Thyroid gland (tissue), 4 donors: Measurements from ENCODE around the gene NVL. TPM values are rescaled to one million over a fixed set of nuclear protein-coding genes. Genes with fewer than 3 reads are reported as not detected.

ENCODE experiments used
- DNase-seq, 2 donors: peaks; one replicate each; pipeline ENCODE4 v3.0.0-alpha.2; 2019
- H3K27ac ChIP-seq, 3 donors: fragments of 200-600 bp; sonication (generic); 1 replicate in 2 of 3; 2 replicates in 1 of 3; pipeline ENCODE4 v1.5.1; 2016 to 2019; ENCODE audit warnings: mild to moderate bottlenecking in 1 of 3, moderate library complexity in 1 of 3
- H3K27me3 ChIP-seq: fragments of 200-600 bp; sonication (generic); one replicate; pipeline ENCODE4 v1.5.1; 2019
- H3K36me3 ChIP-seq, 2 donors: fragments of 200-600 bp; sonication (generic); one replicate each; pipeline ENCODE4 v1.5.1; 2016 to 2019
- H3K4me1 ChIP-seq, 2 donors: fragments of 200-600 bp; sonication (generic); one replicate each; pipeline ENCODE4 v1.5.1; 2017 to 2019
- H3K4me3 ChIP-seq, 3 donors: fragments of 200-600 bp; sonication (generic); replicated peaks in 1 of 3; 1 replicate in 2 of 3; 2 replicates in 1 of 3; pipeline ENCODE4 v1.5.1; 2016; ENCODE audit warnings: mild to moderate bottlenecking in 1 of 3
- H3K9me3 ChIP-seq: fragments of 200-600 bp; sonication (generic); one replicate; pipeline ENCODE4 v1.5.1; 2017
- CTCF ChIP-seq, 6 experiments: fragments of 200-600 bp in 3 of 6; fragments of 450-650 bp in 3 of 6; sonication (generic) in 3 of 6; IDR thresholded peaks; one replicate each; pipeline ENCODE4 v1.5.1; 2016 to 2019; ENCODE audit warnings: antibody characterized with exemption in 6 of 6, mild to moderate bottlenecking in 2 of 6, inconsistent platforms in 1 of 6, moderate library complexity in 1 of 6
- POLR2A ChIP-seq, 2 donors: fragments of 450-650 bp; IDR thresholded peaks; one replicate each; pipeline ENCODE4 v1.6.1; 2017; ENCODE audit warnings: antibody characterized with exemption in 2 of 2, mild to moderate bottlenecking in 2 of 2, moderate library complexity in 1 of 2
- WGBS, 2 donors: methylation state at CpG; one replicate each; pipeline ENCODE4 v1.1.5; 2017; 5-methylcytosine and 5-hydroxymethylcytosine counted together
- intact Hi-C: fragments of 100-400 bp; cut with DNase I; formaldehyde crosslinking; loops from one replicate; pipeline ENCODE4 v1.15.1; 2023
- total RNA-seq, 4 donors: library from RNA; depleted of rRNA; stranded (reverse); fragments of >200 nt; gene quantifications; one replicate each; pipeline ENCODE4 v1.2.3, GENCODE V29; 2016

Gene NVL
- total RNA-seq, 4 donors from 2014 or later: 18.9 to 34.1 (median 26.8) TPM

DNA sequence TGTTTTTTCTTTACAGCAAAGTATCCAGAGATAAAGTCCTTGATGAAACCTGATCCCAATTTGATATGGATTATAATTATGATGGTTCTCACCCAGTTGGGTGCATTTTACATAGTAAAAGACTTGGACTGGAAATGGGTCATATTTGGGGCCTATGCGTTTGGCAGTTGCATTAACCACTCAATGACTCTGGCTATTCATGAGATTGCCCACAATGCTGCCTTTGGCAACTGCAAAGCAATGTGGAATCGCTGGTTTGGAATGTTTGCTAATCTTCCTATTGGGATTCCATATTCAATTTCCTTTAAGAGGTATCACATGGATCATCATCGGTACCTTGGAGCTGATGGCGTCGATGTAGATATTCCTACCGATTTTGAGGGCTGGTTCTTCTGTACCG lies 140.4 kb downstream of the NVL start:
- intact Hi-C loops: no loop called here
- 95 to 96% methylated on average over 7 of the region's 7 CpGs for WGBS, 2 donors
- DNase-seq: no peak
- no peak for TF ChIP-seq CTCF (IDR thresholded peaks at IDR 0.05)
- TF ChIP-seq POLR2A (IDR thresholded peaks at IDR 0.05): no peak
- peaks cover 1 to 12% of the 10 kb centered on the region in 2 donors for H3K4me1 ChIP-seq
- H3K36me3 ChIP-seq: peaks cover 0 to 5% of the 10 kb centered on the region in 2 donors
- no peak overlapping the region for H3K4me3 ChIP-seq
- H3K27ac ChIP-seq: no peak overlapping the region
- H3K27me3 ChIP-seq: no peaks in the 10 kb centered on the region
- no peaks in the 10 kb centered on the region for H3K9me3 ChIP-seq

- intact Hi-C loops: no loop called here
- WGBS, 2 donors: 89 to 95% methylated on average over 2 of the region's 2 CpGs
Observed at GRCh38 chr1:224188286-224188685, 141.7 kb downstream of the NVL start.

GRCh38 chr1:224185208-224185607 lies 144.8 kb downstream of the NVL start:
- intact Hi-C loops: no loop called here
- no peak overlapping the region for H3K4me3 ChIP-seq
- H3K27ac ChIP-seq: no peak overlapping the region
- no peaks in the 10 kb centered on the region for H3K27me3 ChIP-seq
- no peaks in the 10 kb centered on the region for H3K36me3 ChIP-seq
- peaks cover 7 to 22% of the 10 kb centered on the region in 2 donors for H3K4me1 ChIP-seq
- WGBS, 2 donors: 90 to 94% methylated on average over 8 of the region's 8 CpGs
- H3K9me3 ChIP-seq: no peaks in the 10 kb centered on the region
- TF ChIP-seq POLR2A (IDR thresholded peaks at IDR 0.05): no peak
- TF ChIP-seq CTCF (IDR thresholded peaks at IDR 0.05): no peak
- DNase-seq: no peak

More at GRCh38 chr1:224188286-224188685, 141.7 kb downstream of the NVL start:
- no peak for DNase-seq
- Histone ChIP-seq H3K36me3 (peaks cover 0 to 5% of the 10 kb centered on the region in 2 donors), H3K27ac (no peak overlapping the region), H3K27me3 (no peaks in the 10 kb centered on the region), H3K4me1 (peaks cover 7 to 17% of the 10 kb centered on the region in 2 donors), H3K9me3 (no peaks in the 10 kb centered on the region), H3K4me3 (no peak overlapping the region)
- no peak for TF ChIP-seq CTCF (IDR thresholded peaks at IDR 0.05)
- no peak for TF ChIP-seq POLR2A (IDR thresholded peaks at IDR 0.05)

DNA sequence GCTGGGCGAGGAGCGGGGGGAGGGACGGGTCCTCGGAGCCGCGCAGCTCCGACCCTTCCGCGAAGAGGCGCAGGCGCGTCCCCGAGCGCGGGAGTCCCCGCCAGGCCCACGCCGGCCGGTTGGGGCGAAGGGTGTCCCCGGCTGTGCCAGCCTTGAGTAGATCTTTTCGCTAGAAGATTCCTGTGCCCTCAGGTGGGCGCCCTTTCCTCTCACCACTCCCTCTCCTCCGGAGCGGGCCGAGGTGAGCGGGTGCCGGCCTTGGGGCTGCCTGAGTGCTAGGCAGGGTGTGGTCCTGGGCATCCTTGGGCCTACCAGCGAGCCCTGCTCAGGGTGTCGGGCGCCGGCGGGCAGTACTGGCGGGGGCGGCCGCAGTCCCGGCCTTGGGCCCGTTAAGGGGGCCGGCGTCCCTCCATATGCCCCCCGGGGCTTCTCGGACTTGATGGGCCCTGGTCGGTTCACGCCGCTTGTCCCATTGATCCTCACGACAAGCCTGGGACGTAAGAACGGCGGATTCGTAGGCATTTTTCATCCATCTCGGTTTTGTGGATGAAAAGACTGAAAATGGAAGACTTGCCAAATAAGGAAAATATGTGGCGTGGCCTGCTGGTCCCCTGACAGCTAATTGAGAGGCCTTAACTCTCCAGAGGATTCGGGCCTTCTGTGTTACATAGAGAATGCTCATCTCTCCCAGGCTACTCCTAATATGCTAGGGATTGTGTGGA lies 146.2 kb downstream of the NVL start:
- peak; percentile 68 to 72 for DNase-seq
- no peaks in the 10 kb centered on the region for H3K36me3 ChIP-seq
- WGBS, 2 donors: 1 to 4% methylated on average over 15 to 16 of the region's 53 CpGs
- H3K9me3 ChIP-seq: no peaks in the 10 kb centered on the region
- intact Hi-C loops: no loop called here
- no peaks in the 10 kb centered on the region for H3K27me3 ChIP-seq
- H3K27ac ChIP-seq: peak overlapping the region; percentile 83 to 97 (median 95)
- TF ChIP-seq CTCF (IDR thresholded peaks at IDR 0.05) (no peak), POLR2A (IDR thresholded peaks at IDR 0.05) (no peak)
- H3K4me1 ChIP-seq: peaks cover 7 to 22% of the 10 kb centered on the region in 2 donors
- H3K4me3 ChIP-seq: peak overlapping the region; percentile 65 to 98 (median 92)

GRCh38 chr1:224182866-224183590 lies 146.9 kb downstream of the NVL start, which contains the start of gene DEGS1:
DEGS1 (plus strand) TSS chr1:224183240; CDS start chr1:224183337, 97 bp downstream.
- 0 to 1% methylated on average over 13 to 14 of the region's 94 CpGs for WGBS, 2 donors
- intact Hi-C loops: no loop called here
- Histone ChIP-seq H3K4me1 (peaks cover 7 to 22% of the 10 kb centered on the region in 2 donors), H3K9me3 (no peaks in the 10 kb centered on the region), H3K4me3 (peak within 1 kb of the TSS; percentile 65 to 98 (median 92)), H3K27me3 (no peaks in the 10 kb centered on the region), H3K36me3 (no peaks in the 10 kb centered on the region), H3K27ac (peak within 1 kb of the TSS; percentile 83 to 97 (median 95))
- peak; percentile 92 to 96 for DNase-seq
- TF ChIP-seq CTCF (IDR thresholded peaks at IDR 0.05): peak in 1 of 6 experiments; percentile 8
- peak; percentile 91 to 99 for TF ChIP-seq POLR2A (IDR thresholded peaks at IDR 0.05)
